Measurements from ENCODE around the gene CASZ1. TPM values are rescaled to one million over a fixed set of nuclear protein-coding genes. Genes with fewer than 3 reads are reported as not detected.

The CASZ1 gene
- total and polyA plus RNA-seq, 12 donors, result 19.5 to 79.8 (median 64.7) TPM

DNA sequence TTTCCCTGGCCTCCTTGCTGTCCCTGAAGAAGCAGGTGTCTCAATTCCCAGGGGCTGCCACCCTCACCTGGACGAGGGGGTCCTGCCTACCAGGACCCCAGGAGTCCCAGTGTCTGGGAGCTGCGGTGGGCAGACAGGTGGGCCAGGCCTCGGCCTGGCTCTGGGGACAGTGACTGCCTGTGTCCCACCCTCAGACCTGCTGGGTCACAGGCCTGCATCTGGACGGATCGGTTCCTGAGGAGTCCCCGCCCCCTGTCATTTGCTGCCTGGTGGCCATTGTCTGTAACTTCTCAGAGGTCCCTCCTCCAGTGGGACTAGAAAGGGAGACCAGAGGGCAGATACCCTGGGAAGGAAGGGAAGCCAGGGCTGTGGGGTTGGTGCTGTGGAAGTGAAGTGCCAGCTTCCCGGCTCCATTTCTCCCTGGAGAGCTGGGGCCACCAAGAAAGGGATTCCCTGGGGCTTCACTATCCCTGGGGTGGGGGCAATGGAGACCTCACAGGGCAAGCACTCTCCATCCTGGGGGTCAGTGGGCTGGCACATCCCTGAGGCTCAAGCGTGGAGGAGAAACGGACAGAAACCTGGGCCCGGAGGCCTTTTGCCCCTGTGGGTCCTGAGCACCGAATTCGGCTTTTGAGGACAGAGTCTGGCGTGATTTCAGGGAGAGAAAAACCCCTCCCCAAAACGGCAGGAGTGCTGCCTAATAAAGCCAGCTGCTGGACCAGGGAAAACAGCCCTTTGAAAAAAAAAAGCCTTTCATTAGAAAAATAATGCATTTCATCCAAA is 164.4 kb downstream of the CASZ1 start:
- peaks cover 0 to 36% (median 25%) of the 10 kb centered on the region in 9 donors for H3K4me1 ChIP-seq
- intact Hi-C loops (cut with DNase I), result loop anchor here in 1 of 10 donors (10.0 kb wide), 1 partner anchor 107 kb away; no protein-coding TSS in a partner anchor
- 74 to 76% methylated on average over 14 of the region's 14 CpGs for WGBS, 2 donors
- no peak overlapping the region for H3K4me3 ChIP-seq
- H3K9me3 ChIP-seq, result no peaks in the 10 kb centered on the region
- H3K36me3 ChIP-seq, result peaks cover 0 to 35% (median 0%) of the 10 kb centered on the region in 9 donors
- no peak for ATAC-seq
- H3K27me3 ChIP-seq, result peaks cover 0 to under 1% (median 0%) of the 10 kb centered on the region in 7 donors
- TF ChIP-seq CTCF (IDR thresholded peaks at IDR 0.05), result no peak
- no peak for DNase-seq
- peak overlapping the region in 2 of 10 donors; percentile 8 to 31 for H3K27ac ChIP-seq

DNA sequence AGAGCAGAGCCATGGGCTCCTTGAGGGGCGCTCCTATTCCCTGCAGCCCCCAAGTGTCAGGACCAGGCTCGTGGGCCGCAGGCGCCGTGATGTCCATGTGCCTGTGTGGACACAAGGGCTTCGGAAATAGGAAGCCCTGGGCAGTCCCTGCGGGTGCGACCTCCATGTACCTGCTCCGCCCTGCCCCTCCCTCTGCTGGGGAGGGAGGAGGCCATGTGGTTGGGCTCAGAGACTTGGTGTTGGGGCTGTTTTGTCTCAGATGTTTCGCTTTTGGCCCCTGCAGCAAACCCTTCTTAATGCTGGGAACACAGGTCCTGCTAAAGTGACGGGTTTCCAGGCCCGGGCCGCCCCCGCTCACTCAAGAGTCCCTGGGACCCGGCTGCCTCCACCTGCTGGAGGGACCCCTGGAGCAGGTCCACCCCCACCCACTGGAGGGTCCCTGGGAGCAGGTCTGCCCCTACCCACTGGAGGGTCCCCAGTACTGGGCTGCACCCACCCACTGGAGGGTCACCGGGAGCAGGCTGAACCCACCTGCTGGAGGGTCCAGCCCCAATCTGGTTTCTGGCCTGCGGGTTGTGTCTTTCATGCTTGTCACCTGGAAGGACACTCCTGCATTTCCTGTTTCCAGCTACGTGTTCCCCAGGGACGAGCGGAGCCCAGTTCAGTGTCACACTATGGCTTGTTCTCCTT is 165.2 kb downstream of the CASZ1 start:
- no peak for TF ChIP-seq CTCF (IDR thresholded peaks at IDR 0.05)
- DNase-seq (no peak), ATAC-seq (no peak)
- Histone ChIP-seq H3K27ac (no peak overlapping the region), H3K9me3 (no peaks in the 10 kb centered on the region), H3K36me3 (peaks cover 0 to 36% (median 0%) of the 10 kb centered on the region in 9 donors), H3K4me3 (no peak overlapping the region), H3K27me3 (no peaks in the 10 kb centered on the region), H3K4me1 (peaks cover 0 to 36% (median 25%) of the 10 kb centered on the region in 9 donors)
- intact Hi-C loops (cut with DNase I), result loop anchor here in 1 of 10 donors (10.0 kb wide), 1 partner anchor 106 kb away; no protein-coding TSS in a partner anchor
- 91 to 92% methylated on average over 20 of the region's 20 CpGs for WGBS, 2 donors

DNA sequence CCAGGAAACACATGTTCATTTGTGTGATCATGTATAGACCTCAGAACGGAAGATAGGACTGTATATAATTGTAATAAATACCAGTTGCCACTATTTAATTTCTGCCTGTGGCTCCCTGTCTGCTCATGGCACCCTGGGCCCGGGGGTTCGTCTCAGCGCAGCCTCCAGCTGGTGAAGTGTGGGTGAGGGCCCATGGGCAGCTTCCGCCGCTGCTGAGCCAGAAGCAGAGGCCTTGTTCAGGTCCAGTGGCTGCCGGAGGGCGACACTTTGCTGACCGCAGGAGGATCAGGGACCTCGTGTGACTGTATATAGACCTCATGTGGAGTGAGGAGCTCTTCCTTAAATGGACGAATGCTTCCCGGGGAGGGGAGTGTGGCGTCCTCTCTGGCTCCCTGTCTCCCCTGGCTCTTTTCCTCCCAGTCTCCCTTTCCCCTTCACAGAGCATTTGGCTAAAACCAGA is 165.8 kb downstream of the CASZ1 start:
- ATAC-seq (no peak), DNase-seq (no peak)
- WGBS, 2 donors, result 85 to 91% methylated on average over 13 of the region's 13 CpGs
- Histone ChIP-seq H3K4me1 (peaks cover 0 to 31% (median 20%) of the 10 kb centered on the region in 9 donors), H3K27me3 (no peaks in the 10 kb centered on the region), H3K27ac (no peak overlapping the region), H3K9me3 (no peaks in the 10 kb centered on the region), H3K36me3 (peaks cover 0 to 39% (median 0%) of the 10 kb centered on the region in 9 donors), H3K4me3 (no peak overlapping the region)
- no peak for TF ChIP-seq CTCF (IDR thresholded peaks at IDR 0.05)
- intact Hi-C loops (cut with DNase I), result loop anchor here in 1 of 10 donors (10.0 kb wide), 1 partner anchor 106 kb away; no protein-coding TSS in a partner anchor

- peaks cover 0 to 46% (median 0%) of the 10 kb centered on the region in 9 donors for H3K36me3 ChIP-seq
- no peak for ATAC-seq
- peak in 1 of 2 donors; percentile 3 for DNase-seq
- TF ChIP-seq CTCF (IDR thresholded peaks at IDR 0.05), result no peak
- H3K27ac ChIP-seq, result no peak overlapping the region
- no peaks in the 10 kb centered on the region for H3K27me3 ChIP-seq
- H3K4me3 ChIP-seq, result no peak overlapping the region
- no peaks in the 10 kb centered on the region for H3K9me3 ChIP-seq
- intact Hi-C loops (cut with DNase I), result loop anchor here in 1 of 10 donors (10.0 kb wide), 1 partner anchor 105 kb away; no protein-coding TSS in a partner anchor
- H3K4me1 ChIP-seq, result peaks cover 0 to 24% (median 15%) of the 10 kb centered on the region in 9 donors
- 93 to 95% methylated on average over 36 of the region's 36 CpGs for WGBS, 2 donors
Observed at GRCh38 chr1:10629816-10630571, 166.5 kb downstream of the CASZ1 start.
